Measurements from ENCODE around the gene PLA1A. TPM values are rescaled to one million over a fixed set of nuclear protein-coding genes. Genes with fewer than 3 reads are reported as not detected.
"Not testable (repeated sequence)": the region's sequence is repeated elsewhere in the genome, so short reads cannot be mapped to it uniquely, and the experiment has no call there.

PLA1A gene
- polyA plus RNA-seq, 1 donor from 2014 or later = not detected

DNA sequence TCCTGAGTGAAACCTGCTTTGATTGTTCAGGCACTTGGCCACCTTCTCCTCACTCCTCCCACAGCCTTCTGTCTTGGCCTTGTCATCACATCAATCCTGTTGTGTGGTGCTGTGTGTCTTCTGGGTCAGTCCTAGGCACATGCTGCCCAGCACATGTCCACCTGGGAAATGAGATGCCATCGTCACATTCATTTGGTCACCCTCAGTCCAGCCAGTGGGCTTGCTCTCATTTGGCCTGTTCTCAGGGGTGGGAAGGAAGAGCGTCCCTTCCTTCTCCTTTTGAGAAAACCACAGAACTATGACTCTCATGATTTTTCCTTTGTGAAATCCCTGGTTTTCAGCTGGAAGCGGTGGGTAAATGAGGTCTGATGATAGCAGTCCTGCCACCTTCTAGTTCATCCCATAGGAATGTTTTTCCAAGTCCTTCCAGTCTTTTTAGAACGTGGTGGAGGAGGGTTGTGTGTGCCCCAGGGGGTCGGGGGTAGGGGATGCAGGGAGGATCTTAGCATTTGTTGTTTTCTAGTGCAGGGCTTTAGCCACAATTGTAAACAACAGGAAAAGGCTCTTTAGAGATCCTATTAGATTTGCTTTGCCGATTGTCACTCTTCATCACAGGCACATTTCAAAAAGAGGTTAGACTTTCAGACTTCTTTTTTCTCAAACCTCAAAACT lies 8.4 kb upstream of the PLA1A start:
- Mint-ChIP-seq H3K27me3 (no peaks in the 10 kb centered on the region), H3K9me3 (peaks cover 0 to 2% (median 0%) of the 10 kb centered on the region in 3 donors), H3K36me3 (peaks cover 8% of the 10 kb centered on the region), H3K27ac (peak overlapping the region in 2 of 3 donors; percentile 16 to 40), H3K4me3 (peak overlapping the region in 2 of 4 donors; percentile 19 to 20), H3K4me1 (peaks cover 16 to 29% (median 25%) of the 10 kb centered on the region in 3 donors)

- peaks cover 0 to 2% (median 0%) of the 10 kb centered on the region in 3 donors for H3K9me3 Mint-ChIP-seq
- H3K4me1 Mint-ChIP-seq = peaks cover 16 to 31% (median 25%) of the 10 kb centered on the region in 3 donors
- peaks cover 8% of the 10 kb centered on the region for H3K36me3 Mint-ChIP-seq
- no peak overlapping the region for H3K4me3 Mint-ChIP-seq
- H3K27me3 Mint-ChIP-seq = no peaks in the 10 kb centered on the region
- no peak overlapping the region for H3K27ac Mint-ChIP-seq
Measured at GRCh38 chr3:119590706-119591105, 7.0 kb upstream of the PLA1A start.

DNA sequence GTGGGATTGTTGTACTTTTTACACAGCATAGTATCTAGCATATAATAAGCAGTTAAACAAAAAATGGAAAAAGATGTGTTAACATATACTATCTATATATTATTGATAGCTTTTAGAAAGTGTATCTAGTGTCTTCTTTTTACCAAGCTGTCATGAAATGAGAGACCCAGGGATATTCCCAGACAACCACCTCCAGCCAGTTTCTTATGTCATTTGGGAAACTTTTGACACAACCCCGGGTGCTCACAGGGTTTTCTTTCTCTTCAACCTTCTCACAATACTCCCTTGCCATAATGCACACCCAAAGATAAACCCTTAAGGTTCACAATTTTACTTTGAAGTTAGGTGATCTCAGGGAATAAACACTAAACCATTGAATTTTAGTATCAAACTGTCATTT lies 4.8 kb upstream of the PLA1A start:
- Mint-ChIP-seq H3K27me3 (no peaks in the 10 kb centered on the region), H3K36me3 (peaks cover 6% of the 10 kb centered on the region), H3K9me3 (peaks cover 0 to 2% (median 0%) of the 10 kb centered on the region in 3 donors), H3K4me3 (no peak overlapping the region), H3K4me1 (peaks cover 29 to 36% (median 33%) of the 10 kb centered on the region in 3 donors), H3K27ac (no peak overlapping the region)

- peaks cover 26 to 34% (median 29%) of the 10 kb centered on the region in 3 donors for H3K4me1 Mint-ChIP-seq
- peaks cover 0 to 2% (median 0%) of the 10 kb centered on the region in 3 donors for H3K9me3 Mint-ChIP-seq
- H3K4me3 Mint-ChIP-seq = no peak overlapping the region
- peaks cover 5% of the 10 kb centered on the region for H3K36me3 Mint-ChIP-seq
- no peak overlapping the region for H3K27ac Mint-ChIP-seq
- H3K27me3 Mint-ChIP-seq = no peaks in the 10 kb centered on the region
Measured at GRCh38 chr3:119594066-119594465, 3.6 kb upstream of the PLA1A start.

- not testable (repeated sequence) for H3K36me3 Mint-ChIP-seq, H3K27me3 Mint-ChIP-seq, H3K27ac Mint-ChIP-seq, H3K4me3 Mint-ChIP-seq, H3K9me3 Mint-ChIP-seq
- peaks cover 26 to 34% (median 30%) of the 10 kb centered on the region in 3 donors for H3K4me1 Mint-ChIP-seq
Measured at GRCh38 chr3:119594929-119595328, 2.8 kb upstream of the PLA1A start.

- H3K27me3 Mint-ChIP-seq = no peaks in the 10 kb centered on the region
- peak overlapping the region in 3 of 4 donors; percentile 50 to 82 (median 67) for H3K4me3 Mint-ChIP-seq
- peak overlapping the region in 1 of 3 donors; percentile 88 for H3K27ac Mint-ChIP-seq
- H3K36me3 Mint-ChIP-seq = no peaks in the 10 kb centered on the region
- H3K9me3 Mint-ChIP-seq = no peaks in the 10 kb centered on the region
- peaks cover 26 to 36% (median 34%) of the 10 kb centered on the region in 3 donors for H3K4me1 Mint-ChIP-seq
Measured at GRCh38 chr3:119595639-119596334, 1.9 kb upstream of the PLA1A start.

DNA sequence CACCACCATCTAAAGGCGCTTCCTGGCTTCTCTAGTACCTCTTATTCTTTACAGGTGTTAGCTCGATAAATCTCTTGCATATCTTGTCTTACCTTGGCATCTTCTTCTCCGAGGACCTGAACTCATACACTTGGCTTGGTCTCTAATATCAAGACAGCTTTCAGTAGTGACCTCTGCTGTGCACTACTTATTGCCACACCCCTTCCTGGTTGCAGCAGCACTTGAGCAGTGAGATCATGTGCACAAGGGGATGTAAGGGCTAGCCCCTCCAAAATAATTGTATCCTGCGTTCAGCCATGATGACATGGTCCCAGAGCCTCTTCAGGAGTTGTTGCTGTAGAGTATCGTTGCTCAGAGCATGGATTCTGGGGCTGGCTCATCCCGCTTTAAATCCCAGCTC lies 1.3 kb upstream of the PLA1A start:
- Mint-ChIP-seq H3K9me3 (no peaks in the 10 kb centered on the region), H3K4me1 (peaks cover 26 to 37% (median 36%) of the 10 kb centered on the region in 3 donors), H3K27me3 (no peaks in the 10 kb centered on the region), H3K27ac (peak overlapping the region in 1 of 3 donors; percentile 88), H3K36me3 (no peaks in the 10 kb centered on the region), H3K4me3 (peak overlapping the region in 3 of 4 donors; percentile 50 to 82 (median 67))

DNA sequence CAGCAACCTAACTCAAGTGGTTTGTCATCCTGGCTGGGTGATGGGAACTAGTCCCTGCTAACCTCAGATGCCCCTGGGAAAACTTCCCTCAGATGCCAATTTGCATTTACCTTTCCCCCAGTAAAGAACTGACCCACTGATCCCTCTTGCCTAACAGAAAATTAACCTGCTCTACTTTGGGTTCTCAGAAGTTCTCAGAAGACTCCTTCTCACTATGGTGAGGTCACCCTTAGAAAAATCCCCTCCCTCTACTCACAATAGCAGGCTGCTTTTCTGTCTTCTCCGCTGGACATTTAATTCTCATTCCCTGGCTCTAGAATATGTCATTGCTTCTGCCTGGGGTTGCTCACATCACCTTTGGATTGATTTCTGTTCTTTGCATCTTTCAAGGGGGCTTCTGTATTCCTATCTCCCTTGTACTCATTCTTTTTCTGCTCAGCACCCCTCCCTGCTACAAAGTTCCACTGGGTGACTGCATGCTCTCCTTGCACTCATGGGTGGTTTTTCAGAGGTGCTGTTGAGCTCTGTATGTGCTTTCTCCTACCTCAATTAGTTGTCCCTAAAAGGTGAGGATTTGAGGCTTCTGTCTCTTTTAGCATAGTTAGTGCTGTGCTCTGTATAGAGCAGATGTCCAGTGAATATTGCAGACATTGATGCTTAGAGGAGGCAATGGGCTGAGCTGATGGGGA lies 869 bp downstream of the PLA1A start:
- Mint-ChIP-seq H3K36me3 (no peaks in the 10 kb centered on the region), H3K27ac (peak overlapping the region in 1 of 3 donors; percentile 7), H3K9me3 (no peaks in the 10 kb centered on the region), H3K4me1 (peaks cover 26 to 37% (median 36%) of the 10 kb centered on the region in 3 donors), H3K27me3 (no peaks in the 10 kb centered on the region), H3K4me3 (no peak overlapping the region)

GRCh38 chr3:119599558-119600174 lies 2.0 kb downstream of the PLA1A start:
- H3K36me3 Mint-ChIP-seq = no peaks in the 10 kb centered on the region
- H3K27me3 Mint-ChIP-seq = no peaks in the 10 kb centered on the region
- H3K27ac Mint-ChIP-seq = no peak overlapping the region

DNA sequence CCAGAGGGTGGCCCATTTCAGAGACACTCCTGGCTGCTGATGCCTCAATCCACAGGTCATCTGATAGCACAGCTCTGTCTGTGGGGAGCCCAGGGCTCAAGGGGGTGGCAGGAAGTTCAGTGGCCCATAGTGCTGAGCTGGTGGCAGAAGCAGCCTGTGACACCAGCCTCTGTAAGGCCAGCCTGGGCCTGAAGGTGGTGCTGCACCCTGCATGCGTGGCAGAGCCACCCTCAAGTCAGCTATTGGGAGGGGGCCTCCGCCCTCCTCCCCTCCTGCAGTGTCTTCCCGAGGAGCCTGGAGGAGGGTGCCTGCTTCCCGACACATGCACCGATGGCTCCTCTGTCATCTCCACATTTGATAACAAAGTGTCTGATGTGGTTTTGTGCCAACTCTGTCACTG lies 3.0 kb downstream of the PLA1A start:
- Mint-ChIP-seq H3K9me3 (no peaks in the 10 kb centered on the region), H3K4me1 (peaks cover 25 to 36% (median 35%) of the 10 kb centered on the region in 3 donors), H3K27ac (no peak overlapping the region), H3K4me3 (no peak overlapping the region), H3K27me3 (no peaks in the 10 kb centered on the region), H3K36me3 (no peaks in the 10 kb centered on the region)

More at GRCh38 chr3:119599558-119600174, 2.0 kb downstream of the PLA1A start:
- Mint-ChIP-seq H3K4me3 (no peak overlapping the region), H3K4me1 (peaks cover 26 to 37% (median 36%) of the 10 kb centered on the region in 3 donors), H3K9me3 (no peaks in the 10 kb centered on the region)

- no peak overlapping the region for H3K27ac Mint-ChIP-seq
- H3K4me1 Mint-ChIP-seq = peaks cover 21 to 31% (median 30%) of the 10 kb centered on the region in 3 donors
- no peak overlapping the region for H3K4me3 Mint-ChIP-seq
- H3K9me3 Mint-ChIP-seq = no peaks in the 10 kb centered on the region
- no peaks in the 10 kb centered on the region for H3K27me3 Mint-ChIP-seq
- no peaks in the 10 kb centered on the region for H3K36me3 Mint-ChIP-seq
Measured at GRCh38 chr3:119601154-119601553, 3.5 kb downstream of the PLA1A start.

- no peaks in the 10 kb centered on the region for H3K27me3 Mint-ChIP-seq
- no peaks in the 10 kb centered on the region for H3K9me3 Mint-ChIP-seq
- peaks cover 10 to 21% (median 19%) of the 10 kb centered on the region in 3 donors for H3K4me1 Mint-ChIP-seq
- no peaks in the 10 kb centered on the region for H3K36me3 Mint-ChIP-seq
- H3K27ac Mint-ChIP-seq = no peak overlapping the region
- H3K4me3 Mint-ChIP-seq = no peak overlapping the region
Measured at GRCh38 chr3:119602676-119603075, 5.0 kb downstream of the PLA1A start.

DNA sequence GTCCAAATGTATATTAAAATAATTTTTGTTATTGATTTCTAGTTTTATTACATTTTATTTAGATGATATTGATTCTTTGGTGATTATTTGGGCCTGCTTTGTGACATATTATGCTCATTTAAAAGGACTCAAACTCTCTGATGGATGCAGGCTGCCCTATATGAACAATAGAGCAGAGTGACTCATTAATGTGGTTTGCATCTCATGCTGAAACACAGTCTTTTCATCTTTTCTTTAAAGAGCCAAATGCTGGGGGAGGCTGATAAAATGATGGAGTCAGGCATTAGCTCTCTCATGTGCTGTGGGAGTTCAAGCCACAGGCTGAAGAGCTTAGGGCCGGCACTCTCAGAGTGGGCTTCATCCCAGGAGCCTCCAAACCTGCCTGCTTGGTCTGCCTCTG lies 7.2 kb downstream of the PLA1A start:
- H3K4me3 Mint-ChIP-seq = no peak overlapping the region
- no peaks in the 10 kb centered on the region for H3K27me3 Mint-ChIP-seq
- peaks cover 0 to 6% (median 4%) of the 10 kb centered on the region in 3 donors for H3K4me1 Mint-ChIP-seq
- peaks cover 1% of the 10 kb centered on the region for H3K36me3 Mint-ChIP-seq
- no peaks in the 10 kb centered on the region for H3K9me3 Mint-ChIP-seq
- H3K27ac Mint-ChIP-seq = no peak overlapping the region

DNA sequence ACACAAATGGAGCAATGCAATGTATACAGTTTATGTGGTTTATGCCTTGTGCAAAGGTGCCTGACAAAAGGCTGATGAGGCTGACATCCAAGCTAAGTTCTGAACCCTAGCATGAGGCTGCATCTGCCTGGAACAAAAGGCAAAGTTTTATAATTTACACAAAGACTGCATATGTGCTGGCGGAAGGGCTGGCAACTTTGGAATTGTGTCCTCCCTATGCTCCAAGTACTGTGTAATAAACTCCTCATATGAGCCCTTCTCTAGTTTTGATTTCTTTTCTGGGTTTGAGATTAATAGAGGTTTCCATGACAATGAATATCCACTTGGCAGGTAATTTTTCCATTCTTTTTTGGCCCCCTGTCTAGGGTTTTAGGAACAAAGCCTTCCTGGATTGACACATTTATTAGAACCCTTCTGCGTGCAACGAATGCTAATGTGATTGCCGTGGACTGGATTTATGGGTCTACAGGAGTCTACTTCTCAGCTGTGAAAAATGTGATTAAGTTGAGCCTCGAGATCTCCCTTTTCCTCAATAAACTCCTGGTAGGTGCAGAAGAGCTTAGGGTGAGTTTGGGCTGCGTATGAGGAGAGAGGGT lies 10.8 kb downstream of the PLA1A start:
- H3K9me3 Mint-ChIP-seq = peaks cover 0 to 2% (median 0%) of the 10 kb centered on the region in 3 donors
- H3K27ac Mint-ChIP-seq = no peak overlapping the region
- no peaks in the 10 kb centered on the region for H3K4me1 Mint-ChIP-seq
- no peak overlapping the region for H3K4me3 Mint-ChIP-seq
- H3K36me3 Mint-ChIP-seq = peaks cover 1% of the 10 kb centered on the region
- no peaks in the 10 kb centered on the region for H3K27me3 Mint-ChIP-seq

All from IgD-negative memory B cell (primary cell).